Measurements from ENCODE around the gene IFI6. TPM values are rescaled to one million over a fixed set of nuclear protein-coding genes. Genes with fewer than 3 reads are reported as not detected.

IFI6 gene
- total RNA-seq, 1 experiment from 2014 or later = 14.8 TPM

DNA sequence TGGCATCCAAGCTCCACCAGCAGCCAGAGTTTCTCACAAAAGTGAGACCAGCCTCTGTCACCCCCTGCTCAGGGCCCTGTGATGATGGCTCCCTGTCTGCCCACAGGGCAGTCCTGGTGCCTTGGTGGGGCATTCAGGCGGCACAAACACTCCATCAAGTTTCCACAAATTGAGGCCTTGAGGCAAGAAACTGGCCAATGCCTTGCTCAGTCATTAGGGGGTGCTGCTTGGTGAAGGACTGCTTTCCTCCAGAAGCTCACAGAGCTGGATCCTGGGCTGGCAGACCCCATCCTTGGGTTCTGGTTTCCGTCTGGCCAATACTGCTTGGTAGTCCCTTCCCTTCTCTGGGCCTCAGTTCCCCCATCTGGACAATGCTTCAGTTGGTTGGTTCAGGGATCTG is 55.6 kb downstream of the IFI6 start:
- CTCF ChIA-PET = interaction anchor here (1.0 to 1.9 kb wide), 4 partner anchors 45 to 345 kb away, joined by 3 to 11 read pairs (median 6); no protein-coding TSS in a partner anchor

More for the DNA sequence above, 55.6 kb downstream of the IFI6 start:
- Histone ChIP-seq H4K20me1 (ENCODE audit: insufficient read depth) (no peaks in the 10 kb centered on the region), H3K36me3 (ENCODE audit: control insufficient read depth in 1 of 2, insufficient read depth in 2 of 2, low read length in 2 of 2) (no peaks in the 10 kb centered on the region), H3K4me2 (ENCODE audit: low read length) (no peak overlapping the region), H3K4me3 (replicated peaks in 1 of 2; ENCODE audit: low read depth in 1 of 2, low read length in 2 of 2) (no peak overlapping the region), H3K4me1 (ENCODE audit: control insufficient read depth in 1 of 2, insufficient read depth in 2 of 2, low read length in 2 of 2) (peaks cover 0 to 3% of the 10 kb centered on the region in 2 experiments; a peak in 2 of 4 replicates), H3K9ac (ENCODE audit: low read length) (no peak overlapping the region), H3K79me2 (ENCODE audit: insufficient read depth, low read length) (no peaks in the 10 kb centered on the region), H2AFZ (ENCODE audit: low read depth, low read length, poor library complexity, severe bottlenecking) (no peak overlapping the region), H3K9me3 (ENCODE audit: control insufficient read depth in 1 of 2, insufficient read depth in 1 of 2, low read depth in 1 of 2, low read length in 2 of 2) (no peaks in the 10 kb centered on the region), H3K27me3 (ENCODE audit: insufficient read depth, low read length) (no peaks in the 10 kb centered on the region), H3K27ac (ENCODE audit: low read depth, low read length) (no peak overlapping the region; the same call in 1 of the 2 replicates), H3K9me2 (ENCODE audit: insufficient read depth) (no peaks in the 10 kb centered on the region)
- ATAC-seq (peak; percentile 46; the same call in 1 of the 2 replicates), DNase-seq (ENCODE audit: low read depth, low spot score) (no peak)
- intact Hi-C loops (cut with micrococcal nuclease) = no loop called here
- ChIA-PET POLR2A (interaction anchor here (1.6 kb wide), 1 partner anchor 46 kb away, joined by 4 read pairs; no protein-coding TSS in a partner anchor), RAD21 (ENCODE audit: low non-redundant PET in 1 of 2, low total read pairs in 2 of 2, uncharacterized antibody in 2 of 2, unreplicated experiment in 2 of 2) (no interaction called here)
- BruUV-seq (replicated peaks) = no TSS peak
- TF ChIP-seq CTCF (IDR thresholded peaks at IDR 0.05 in 2 of 3, conservative IDR thresholded peaks at IDR 0.05 in 1 of 3; ENCODE audit: borderline replicate concordance in 1 of 3, insufficient read depth in 1 of 3, low read depth in 2 of 3, low read length in 2 of 3) = peak in 2 of 3 experiments; percentile 23 to 43; a peak in 4 of 6 replicates
- TF ChIP-seq ZFX (IDR thresholded peaks at IDR 0.05) = no peak
- TF ChIP-seq POLR2A (IDR thresholded peaks at IDR 0.05; ENCODE audit: borderline replicate concordance, extremely low read depth, insufficient read depth, insufficient read length) = no peak
- no peak for TF ChIP-seq EGR1 (IDR thresholded peaks at IDR 0.05; ENCODE audit: low read depth)
- no peak for TF ChIP-seq EZH2phosphoT487 (IDR thresholded peaks at IDR 0.05; ENCODE audit: borderline replicate concordance)
- TF ChIP-seq, protein P1, sequence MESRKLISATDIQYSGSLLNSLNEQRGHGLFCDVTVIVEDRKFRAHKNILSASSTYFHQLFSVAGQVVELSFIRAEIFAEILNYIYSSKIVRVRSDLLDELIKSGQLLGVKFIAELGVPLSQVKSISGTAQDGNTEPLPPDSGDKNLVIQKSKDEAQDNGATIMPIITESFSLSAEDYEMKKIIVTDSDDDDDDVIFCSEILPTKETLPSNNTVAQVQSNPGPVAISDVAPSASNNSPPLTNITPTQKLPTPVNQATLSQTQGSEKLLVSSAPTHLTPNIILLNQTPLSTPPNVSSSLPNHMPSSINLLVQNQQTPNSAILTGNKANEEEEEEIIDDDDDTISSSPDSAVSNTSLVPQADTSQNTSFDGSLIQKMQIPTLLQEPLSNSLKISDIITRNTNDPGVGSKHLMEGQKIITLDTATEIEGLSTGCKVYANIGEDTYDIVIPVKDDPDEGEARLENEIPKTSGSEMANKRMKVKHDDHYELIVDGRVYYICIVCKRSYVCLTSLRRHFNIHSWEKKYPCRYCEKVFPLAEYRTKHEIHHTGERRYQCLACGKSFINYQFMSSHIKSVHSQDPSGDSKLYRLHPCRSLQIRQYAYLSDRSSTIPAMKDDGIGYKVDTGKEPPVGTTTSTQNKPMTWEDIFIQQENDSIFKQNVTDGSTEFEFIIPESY (IDR thresholded peaks at IDR 0.05; ENCODE audit: extremely low read depth, insufficient replicate concordance, low read length) = no peak
- TF ChIP-seq ELF1 (IDR thresholded peaks at IDR 0.05; ENCODE audit: borderline replicate concordance, low read depth) = no peak
- TF ChIP-seq ZNF274 (IDR thresholded peaks at IDR 0.05; ENCODE audit: low read depth, low read length) = no peak

Other genes starting within 250 kb of the IFI6 start
- gene WASF2, start 182.0 kb downstream of the IFI6 start, total RNA-seq (2021; ENCODE audit: unreplicated experiment) = 111 TPM
- gene AHDC1, start 68.0 kb downstream of the IFI6 start, total RNA-seq (2021; ENCODE audit: unreplicated experiment) = 33.7 TPM
- gene FGR, start 37.0 kb downstream of the IFI6 start, total RNA-seq (2021; ENCODE audit: unreplicated experiment) = not detected
- 9.6 TPM for gene FAM76A, start 53.8 kb upstream of the IFI6 start, total RNA-seq (2021; ENCODE audit: unreplicated experiment)
- gene STX12, start 101.0 kb upstream of the IFI6 start, total RNA-seq (2021; ENCODE audit: unreplicated experiment) = 27.6 TPM
- 57.4 TPM for gene PPP1R8, start 158.6 kb upstream of the IFI6 start, total RNA-seq (2021; ENCODE audit: unreplicated experiment)
- 8.0 TPM for gene THEMIS2, start 200.4 kb upstream of the IFI6 start, total RNA-seq (2021; ENCODE audit: unreplicated experiment)
- 55.5 TPM for gene RPA2, start 242.4 kb upstream of the IFI6 start, total RNA-seq (2021; ENCODE audit: unreplicated experiment)

Measured in HCT116 (cell line).